Transverse colon (tissue), 4 donors: ENCODE results near the gene TTYH1.

Source experiments
- CTCF ChIP-seq, 5 experiments: fragments of 200-600 bp in 3 of 5; fragments of 450-650 bp in 2 of 5; sonication (generic) in 3 of 5; IDR thresholded peaks; 1 replicate in 2 of 5; 2 replicates in 3 of 5; pipeline ENCODE4 v1.5.1; 2016 to 2017; ENCODE audit warnings: antibody characterized with exemption in 5 of 5, inconsistent platforms in 3 of 5, mild to moderate bottlenecking in 2 of 5, moderate library complexity in 1 of 5
- POLR2A ChIP-seq: fragments of 450-650 bp; IDR thresholded peaks from one replicate; pipeline ENCODE4 v1.6.1; 2016; ENCODE audit warnings: antibody characterized with exemption, mild to moderate bottlenecking, moderate library complexity
- POLR2AphosphoS5 ChIP-seq, 3 donors: sonication (generic); formaldehyde crosslinking; IDR thresholded peaks; one replicate each; pipeline ENCODE4 v1.6.1; 2016; ENCODE audit warnings: antibody characterized with exemption in 3 of 3

GRCh38 chr19:54480051-54480450 lies 64.8 kb downstream of the TTYH1 start:
- no peak for TF ChIP-seq CTCF (IDR thresholded peaks at IDR 0.05)
- no peak for TF ChIP-seq POLR2AphosphoS5 (IDR thresholded peaks at IDR 0.05)
- TF ChIP-seq POLR2A = no peak
